Measurements from ENCODE around the gene ACTMAP. TPM values are rescaled to one million over a fixed set of nuclear protein-coding genes. Genes with fewer than 3 reads are reported as not detected.

ACTMAP gene
- total RNA-seq, 4 donors from 2014 or later: 1.3 to 8.3 (median 4.5) TPM

- no peak for TF ChIP-seq CTCF (IDR thresholded peaks at IDR 0.05; ENCODE audit: low read depth)
Measured at GRCh38 chr19:40739871-40740703, 10.2 kb downstream of the ACTMAP start.

GRCh38 chr19:40739030-40739839 lies 11.0 kb downstream of the ACTMAP start:
- TF ChIP-seq CTCF (IDR thresholded peaks at IDR 0.05; ENCODE audit: low read depth): no peak

GRCh38 chr19:40737102-40737644 lies 13.1 kb downstream of the ACTMAP start:
- no peak for TF ChIP-seq CTCF (IDR thresholded peaks at IDR 0.05; ENCODE audit: low read depth)

GRCh38 chr19:40736661-40737060 lies 13.6 kb downstream of the ACTMAP start:
- no peak for TF ChIP-seq CTCF (IDR thresholded peaks at IDR 0.05; ENCODE audit: low read depth)

- TF ChIP-seq CTCF (IDR thresholded peaks at IDR 0.05; ENCODE audit: low read depth): no peak
Measured at GRCh38 chr19:40735013-40735771, 15.1 kb downstream of the ACTMAP start.

GRCh38 chr19:40733149-40733548 lies 17.1 kb downstream of the ACTMAP start:
- TF ChIP-seq CTCF (IDR thresholded peaks at IDR 0.05; ENCODE audit: low read depth): no peak
